H1 (cell line): ENCODE measurements around the gene GAS2L1. TPM values are rescaled to one million over a fixed set of nuclear protein-coding genes. Genes with fewer than 3 reads are reported as not detected.

Experiments
- CHD7 ChIP-seq: fragments of 300-600 bp; sonication (generic); IDR thresholded peaks from 2 replicates; pipeline ENCODE4 v1.7.1; 2012; ENCODE audit warnings: low read length, moderate library complexity, mild to moderate bottlenecking, inconsistent platforms; ENCODE audit not compliant: insufficient replicate concordance
- polyA plus RNA-seq, 7 experiments: library from polyadenylated mRNA; depleted of rRNA in 3 of 7; stranded (reverse) in 5 of 7; unstranded in 2 of 7; fragments of >200 nt in 5 of 7; fragments of 200-250 nt in 2 of 7; gene quantifications; 1 replicate in 5 of 7; 2 replicates in 1 of 7; 4 replicates in 1 of 7; pipeline versions ENCODE4 v1.2.1 to v1.2.3, GENCODE V29; 2011 to 2013; ENCODE audit warnings: missing spikeins in 2 of 7, mixed read lengths in 2 of 7
- total RNA-seq: library from RNA; stranded (reverse); fragmentation: NEBNext Ultra II Directional; extraction: Animal tissue kit (Norgen Biotek cat#: 25700); gene quantifications from 2 replicates; pipeline ENCODE4 v1.2.1, GENCODE V29; 2021

GAS2L1 gene
- total and polyA plus RNA-seq, 2 of the 8 experiments (the other 6 are each of a cell fraction or from before 2014, with no cell fraction given) = 3.6 to 10.1 TPM

- no peak for TF ChIP-seq CHD7
These were observed 37.8 kb upstream of the GAS2L1 start (continued) for GRCh38 chr22:29268511-29269229.
